ENCODE results near the gene MEX3A.
"Not testable (repeated sequence)": the region's sequence is repeated elsewhere in the genome, so short reads cannot be mapped to it uniquely, and the experiment has no call there.

MEX3A gene

GRCh38 chr1:156054500-156055280 lies 27.6 kb downstream of the MEX3A start, which contains the start of gene LAMTOR2:
TSS of gene LAMTOR2 (plus strand) at chr1:156054782. CDS start at chr1:156054890, 108 bp downstream.
- DNase-seq, result peak; percentile 98

- DNase-seq, result peak; percentile 88
Measured at GRCh38 chr1:156053768-156054499, 28.3 kb downstream of the MEX3A start, which contains the start of gene UBQLN4. TSS of gene UBQLN4 (minus strand) at chr1:156053798. CDS start at chr1:156053701, 97 bp downstream.

GRCh38 chr1:156052862-156053767 lies 29.1 kb downstream of the MEX3A start:
- DNase-seq, result peak; percentile 72

- no peak for DNase-seq
Measured at GRCh38 chr1:156051011-156051725, 31.1 kb downstream of the MEX3A start.

- DNase-seq, result peak; percentile 37
Measured at GRCh38 chr1:156050376-156050775, 31.9 kb downstream of the MEX3A start.

DNA sequence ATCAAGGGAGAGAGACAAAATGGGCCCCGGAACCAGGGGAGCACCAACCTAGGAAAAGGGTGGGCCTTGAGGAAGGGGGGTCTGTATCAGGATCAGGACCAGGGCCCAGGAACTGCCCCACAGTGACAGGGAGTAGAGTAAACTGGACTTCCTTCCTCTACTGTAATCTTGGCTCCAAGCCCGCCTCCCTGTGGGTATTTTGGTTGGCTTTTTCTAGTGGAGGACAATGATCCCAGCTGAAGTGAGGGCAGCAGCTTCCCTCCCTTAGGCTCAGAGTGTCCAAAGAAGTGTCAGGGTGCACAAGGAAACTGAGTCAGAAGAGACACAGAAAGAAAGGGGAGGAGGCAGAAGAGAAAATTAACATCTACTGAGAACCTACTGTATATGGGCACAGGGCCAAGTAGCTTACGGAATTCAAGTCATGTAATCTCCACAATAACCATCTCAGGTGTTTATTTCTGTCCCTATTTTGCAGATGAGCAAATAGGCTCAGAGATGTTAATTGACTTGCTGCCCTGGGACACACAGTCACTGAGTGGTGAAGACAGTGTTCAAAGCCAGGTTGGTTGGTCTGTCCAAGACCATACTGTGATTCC lies 33.5 kb downstream of the MEX3A start:
- DNase-seq, result no peak

- DNase-seq, result no peak
Measured at GRCh38 chr1:156045076-156045475, 37.2 kb downstream of the MEX3A start.

- no peak for DNase-seq
Measured at GRCh38 chr1:156042828-156043227, 39.4 kb downstream of the MEX3A start.

- not testable (repeated sequence) for DNase-seq
Measured at GRCh38 chr1:156034991-156035390, 47.3 kb downstream of the MEX3A start.

- DNase-seq, result peak; percentile 60
Measured at GRCh38 chr1:156033011-156033410, 49.3 kb downstream of the MEX3A start.

DNA sequence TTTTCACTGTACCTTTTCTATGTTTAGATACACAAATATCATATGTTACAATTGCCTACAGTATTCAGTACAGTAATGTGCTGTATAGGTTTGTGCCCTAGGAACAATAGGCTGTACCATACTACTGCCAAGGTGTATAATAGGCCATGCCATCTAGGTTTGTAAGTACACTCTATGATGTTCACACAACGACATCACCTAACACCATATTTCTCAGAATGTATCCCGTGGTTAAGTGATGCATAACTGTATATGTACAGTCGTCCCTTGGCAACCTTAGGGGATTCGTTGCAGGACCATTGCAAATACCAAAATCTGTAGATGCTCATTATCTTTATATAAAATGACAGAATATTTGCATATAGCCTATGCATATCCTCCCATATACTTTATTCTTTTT lies 55.7 kb downstream of the MEX3A start:
- no peak for DNase-seq

- peak; percentile 44 for DNase-seq
Measured at GRCh38 chr1:156025876-156026275, 56.4 kb downstream of the MEX3A start.

GRCh38 chr1:156024801-156025200 lies 57.5 kb downstream of the MEX3A start:
- DNase-seq, result no peak

All from fibroblast of skin of back (primary cell).